ENCODE measurements around the gene RPS6KA3.
"Not testable (repeated sequence)": the region's sequence is repeated elsewhere in the genome, so short reads cannot be mapped to it uniquely, and the experiment has no call there.

The RPS6KA3 gene

GRCh38 chrX:20263474-20263873, 3.2 kb downstream of the RPS6KA3 start:
- no peak for DNase-seq

GRCh38 chrX:20260885-20261284, 5.8 kb downstream of the RPS6KA3 start:
- no peak for DNase-seq

- no peak for DNase-seq
Measured at GRCh38 chrX:20254712-20255299, 11.9 kb downstream of the RPS6KA3 start.

GRCh38 chrX:20253232-20253543, 13.5 kb downstream of the RPS6KA3 start:
- no peak for DNase-seq

GRCh38 chrX:20252381-20253231, 14.1 kb downstream of the RPS6KA3 start:
- DNase-seq = peak; percentile 6

- no peak for DNase-seq
Measured at GRCh38 chrX:20251691-20252090, 15.0 kb downstream of the RPS6KA3 start.

GRCh38 chrX:20250146-20250545, 16.6 kb downstream of the RPS6KA3 start:
- not testable (repeated sequence) for DNase-seq

- no peak for DNase-seq
Measured at GRCh38 chrX:20248592-20249192, 18.0 kb downstream of the RPS6KA3 start.

GRCh38 chrX:20244931-20245330, 21.8 kb downstream of the RPS6KA3 start:
- no peak for DNase-seq

GRCh38 chrX:20240201-20240600, 26.5 kb downstream of the RPS6KA3 start:
- DNase-seq = no peak

GRCh38 chrX:20237864-20238263, 28.8 kb downstream of the RPS6KA3 start:
- no peak for DNase-seq

- no peak for DNase-seq
Measured at GRCh38 chrX:20235755-20236154, 31.0 kb downstream of the RPS6KA3 start.

- DNase-seq = no peak
Measured at GRCh38 chrX:20233336-20233735, 33.4 kb downstream of the RPS6KA3 start.

- no peak for DNase-seq
Measured at GRCh38 chrX:20231598-20231997, 35.1 kb downstream of the RPS6KA3 start.

GRCh38 chrX:20230406-20230805, 36.3 kb downstream of the RPS6KA3 start:
- no peak for DNase-seq

GRCh38 chrX:20229155-20229554, 37.6 kb downstream of the RPS6KA3 start:
- DNase-seq = no peak

GRCh38 chrX:20228245-20228644, 38.5 kb downstream of the RPS6KA3 start:
- no peak for DNase-seq

- DNase-seq = no peak
Measured at GRCh38 chrX:20227116-20227515, 39.6 kb downstream of the RPS6KA3 start.

GRCh38 chrX:20225488-20225833, 41.2 kb downstream of the RPS6KA3 start:
- no peak for DNase-seq

- DNase-seq = no peak
Measured at GRCh38 chrX:20224814-20225487, 41.8 kb downstream of the RPS6KA3 start.

- no peak for DNase-seq
Measured at GRCh38 chrX:20221902-20222301, 44.8 kb downstream of the RPS6KA3 start.

- no peak for DNase-seq
Measured at GRCh38 chrX:20218836-20219505, 47.7 kb downstream of the RPS6KA3 start.

- no peak for DNase-seq
Measured at GRCh38 chrX:20217906-20218305, 48.8 kb downstream of the RPS6KA3 start.
